Heart right ventricle (tissue), 16 donors: ENCODE results near the gene MYO1D. TPM values are rescaled to one million over a fixed set of nuclear protein-coding genes. Genes with fewer than 3 reads are reported as not detected.

ENCODE experiments used
- ATAC-seq, 8 donors: fragments of 200-7000 bp; cut with Tn5 transposase; one replicate each; pipeline ENCODE4 v1.9.1; 2020; ENCODE audit warnings: mild to moderate bottlenecking in 8 of 8, moderate library complexity in 8 of 8, moderate number of reproducible peaks in 1 of 8
- DNase-seq, 2 donors: peaks; one replicate each; pipeline ENCODE4 v3.0.0-alpha.2; 2020
- H3K27ac ChIP-seq, 10 donors: fragments of 200-600 bp; sonication (generic) in 2 of 10; one replicate each; pipeline versions ENCODE4 v1.5.0 to v1.8.0; 2020 to 2022; ENCODE audit warnings: mild to moderate bottlenecking in 3 of 10
- H3K27me3 ChIP-seq, 7 donors: fragments of 200-600 bp; one replicate each; pipeline ENCODE4 v1.8.0; 2021 to 2022; ENCODE audit warnings: mild to moderate bottlenecking in 2 of 7
- H3K36me3 ChIP-seq, 9 donors: fragments of 200-600 bp; sonication (generic) in 1 of 9; one replicate each; pipeline versions ENCODE4 v1.5.0 to v1.8.0; 2020 to 2022; ENCODE audit warnings: mild to moderate bottlenecking in 2 of 9
- H3K4me1 ChIP-seq, 9 donors: fragments of 200-600 bp; sonication (generic) in 1 of 9; one replicate each; pipeline versions ENCODE4 v1.5.0 to v1.8.0; 2020 to 2022; ENCODE audit warnings: mild to moderate bottlenecking in 4 of 9
- H3K4me3 ChIP-seq, 10 donors: fragments of 200-600 bp; sonication (generic) in 2 of 10; one replicate each; pipeline versions ENCODE4 v1.5.0 to v1.8.0; 2020 to 2022; ENCODE audit warnings: mild to moderate bottlenecking in 7 of 10, moderate library complexity in 2 of 10
- H3K9me3 ChIP-seq, 11 donors: fragments of 200-600 bp in 10 of 11; sonication (generic) in 2 of 11; one replicate each; pipeline versions ENCODE4 v1.5.0 to v1.8.0; 2013 to 2022; ENCODE audit warnings: mild to moderate bottlenecking in 2 of 11, control low read depth in 1 of 11, moderate library complexity in 1 of 11
- WGBS, 2 donors: extraction: QIAGEN DNeasy Blood & Tissue Kit; methylation state at CpG; one replicate each; pipeline ENCODE4 v1.1.7; 2013; ENCODE audit warnings: inconsistent platforms in 1 of 2; 5-methylcytosine and 5-hydroxymethylcytosine counted together
- intact Hi-C, 10 donors: fragments of 100-400 bp; cut with DNase I; formaldehyde crosslinking; loops; one replicate each; pipeline versions ENCODE4 v1.11.1 to v1.14.2; 2022
- polyA plus RNA-seq, 2 donors: library from polyadenylated mRNA; stranded (reverse); fragments of 200-250 nt; gene quantifications; one replicate each; pipeline ENCODE4 v1.2.3, GENCODE V29; 2013
- total RNA-seq, 10 donors: library from RNA; stranded (reverse); fragmentation: NEBNext Ultra II Directional in 3 of 10; extraction: Animal tissue kit (Norgen Biotek cat#: 25700) in 3 of 10; gene quantifications; one replicate each; pipeline versions ENCODE4 v1.2.1 to v1.2.4, GENCODE V29; 2021 to 2023
- TF ChIP-seq, protein P1 (sequence below), 9 donors: fragments of 200-600 bp; sonication (generic) in 2 of 9; IDR thresholded peaks; one replicate each; pipeline versions ENCODE4 v1.5.0 to v1.8.0; 2021 to 2022; ENCODE audit warnings: antibody characterized with exemption in 9 of 9, mild to moderate bottlenecking in 5 of 9, moderate library complexity in 1 of 9
- donor health status: Arrhythmogenic right ventricular cardiomyopathy.
- donor health status: ischemic (EF 13 %, LVEDD 7.1; RV severe dilation, severe dysfunction).
- donor health status: healthy with polysubstance abuse.
- donor health status: DM: no; HTN: yes; CAD: no.
- donor health status: DM: no; HTN: no; CAD: no.
- donor health status: ischemic (EF 25% LVEDD 6.9; RV normal size, moderate dysfunction).
- donor health status: ischemic (EF 25% LVEDD 5.7; RV mildly dilated, moderate dysfunction).
- donor health status: healthy.
- donor health status: DM: yes; HTN: yes; CAD: no.
- donor health status: Ischemic cardiomyopathy.
- donor health status: ischemic (EF 35%, LVEDD 5.7; RV mildly dilated, moderate dysfunction).
- donor health status: nonischemic (EF 11% LVEDD 7.7; RV severe dilation, severe dysfunction).
- donor health status: DM: yes; HTN: yes; CAD: no.
- donor health status: PGD.
- donor health status: ischemic (EF 29% LVEDD 5.4; RV normal size, mild dysfunction).
- donor health status: nonischemic (EF 23%, LVEDD 6.1; RV moderate dilation, normal function).

MYO1D gene
- total and polyA plus RNA-seq, 12 donors = 1.9 to 16.4 (median 6.7) TPM

- no peak for DNase-seq
- peaks cover 0 to 4% (median 0%) of the 10 kb centered on the region in 11 donors for H3K9me3 ChIP-seq
- no peak for ATAC-seq
- TF ChIP-seq, protein P1, sequence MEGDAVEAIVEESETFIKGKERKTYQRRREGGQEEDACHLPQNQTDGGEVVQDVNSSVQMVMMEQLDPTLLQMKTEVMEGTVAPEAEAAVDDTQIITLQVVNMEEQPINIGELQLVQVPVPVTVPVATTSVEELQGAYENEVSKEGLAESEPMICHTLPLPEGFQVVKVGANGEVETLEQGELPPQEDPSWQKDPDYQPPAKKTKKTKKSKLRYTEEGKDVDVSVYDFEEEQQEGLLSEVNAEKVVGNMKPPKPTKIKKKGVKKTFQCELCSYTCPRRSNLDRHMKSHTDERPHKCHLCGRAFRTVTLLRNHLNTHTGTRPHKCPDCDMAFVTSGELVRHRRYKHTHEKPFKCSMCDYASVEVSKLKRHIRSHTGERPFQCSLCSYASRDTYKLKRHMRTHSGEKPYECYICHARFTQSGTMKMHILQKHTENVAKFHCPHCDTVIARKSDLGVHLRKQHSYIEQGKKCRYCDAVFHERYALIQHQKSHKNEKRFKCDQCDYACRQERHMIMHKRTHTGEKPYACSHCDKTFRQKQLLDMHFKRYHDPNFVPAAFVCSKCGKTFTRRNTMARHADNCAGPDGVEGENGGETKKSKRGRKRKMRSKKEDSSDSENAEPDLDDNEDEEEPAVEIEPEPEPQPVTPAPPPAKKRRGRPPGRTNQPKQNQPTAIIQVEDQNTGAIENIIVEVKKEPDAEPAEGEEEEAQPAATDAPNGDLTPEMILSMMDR (IDR thresholded peaks at IDR 0.05) = no peak
- WGBS, 2 donors = 74 to 85% methylated on average over 5 of the region's 5 CpGs
- H3K4me3 ChIP-seq = no peak overlapping the region
- no peak overlapping the region for H3K27ac ChIP-seq
- H3K27me3 ChIP-seq = no peaks in the 10 kb centered on the region
- H3K4me1 ChIP-seq = peaks cover 0 to 9% (median 7%) of the 10 kb centered on the region in 9 donors
- no peaks in the 10 kb centered on the region for H3K36me3 ChIP-seq
- intact Hi-C loops = no loop called here
Observed at GRCh38 chr17:32541640-32542039, 335.3 kb downstream of the MYO1D start.

GRCh38 chr17:32536736-32537643, 339.9 kb downstream of the MYO1D start:
- no peak overlapping the region for H3K4me3 ChIP-seq
- no peak for DNase-seq
- intact Hi-C loops = loop anchor here in 1 of 10 donors (5.0 kb wide), 1 partner anchor 40 kb away; no protein-coding TSS in a partner anchor
- 39 to 50% methylated on average over 8 of the region's 8 CpGs for WGBS, 2 donors
- peak overlapping the region in 2 of 10 donors; percentile 4 to 22 for H3K27ac ChIP-seq
- peaks cover 0 to 4% (median 0%) of the 10 kb centered on the region in 11 donors for H3K9me3 ChIP-seq
- TF ChIP-seq, protein P1 (IDR thresholded peaks at IDR 0.05) = no peak
- ATAC-seq = peak in 1 of 8 donors; percentile 47
- no peaks in the 10 kb centered on the region for H3K27me3 ChIP-seq
- H3K4me1 ChIP-seq = peaks cover 0 to 13% (median 10%) of the 10 kb centered on the region in 9 donors
- H3K36me3 ChIP-seq = no peaks in the 10 kb centered on the region

DNA sequence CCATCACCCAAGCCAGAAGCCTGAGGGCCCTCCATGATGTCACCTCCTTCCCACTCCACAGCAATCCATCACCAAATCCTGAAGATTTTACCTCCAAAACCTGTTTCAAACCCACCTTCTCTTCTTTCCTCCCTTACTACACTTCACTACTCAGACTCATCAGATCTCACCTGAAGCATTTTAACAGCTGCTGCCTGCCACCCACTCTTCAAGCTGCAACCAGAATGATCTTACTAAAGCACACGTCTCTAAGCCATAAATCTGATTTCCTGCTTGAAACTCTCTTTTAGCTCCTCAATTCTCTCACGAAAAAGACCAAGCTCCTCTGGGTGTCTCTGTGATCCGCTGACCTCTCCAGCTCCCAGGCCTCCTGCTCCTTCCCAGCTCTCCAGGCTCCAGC, 343.6 kb downstream of the MYO1D start:
- Histone ChIP-seq H3K27ac (no peak overlapping the region), H3K9me3 (no peaks in the 10 kb centered on the region), H3K4me3 (no peak overlapping the region), H3K4me1 (peaks cover 0 to 13% (median 10%) of the 10 kb centered on the region in 9 donors), H3K27me3 (no peaks in the 10 kb centered on the region), H3K36me3 (no peaks in the 10 kb centered on the region)
- ATAC-seq (no peak), DNase-seq (no peak)
- intact Hi-C loops = no loop called here
- TF ChIP-seq, protein P1 (IDR thresholded peaks at IDR 0.05) = no peak
- 85 to 90% methylated on average over 3 of the region's 3 CpGs for WGBS, 2 donors

- WGBS, 2 donors = 39 to 42% methylated on average over 10 of the region's 10 CpGs
Observed at GRCh38 chr17:32529604-32530003, 347.3 kb downstream of the MYO1D start.

More at GRCh38 chr17:32529604-32530003, 347.3 kb downstream of the MYO1D start:
- intact Hi-C loops = no loop called here
- TF ChIP-seq, protein P1 (IDR thresholded peaks at IDR 0.05) = no peak
- no peaks in the 10 kb centered on the region for H3K27me3 ChIP-seq
- H3K9me3 ChIP-seq = no peaks in the 10 kb centered on the region
- no peak for DNase-seq
- H3K36me3 ChIP-seq = no peaks in the 10 kb centered on the region
- peak in 1 of 8 donors; percentile 42 for ATAC-seq
- H3K4me3 ChIP-seq = no peak overlapping the region
- peaks cover 0 to 14% (median 6%) of the 10 kb centered on the region in 9 donors for H3K4me1 ChIP-seq
- no peak overlapping the region for H3K27ac ChIP-seq
